DOHH2 (cell line): ENCODE measurements around the gene BRCA1.

ENCODE experiments used
- H3F3A ChIP-seq: fragments of 200-600 bp; sonication (generic), shearing (Covaris generic); 2 replicates; pipeline ENCODE4 v1.6.0; 2016; ENCODE audit warnings: antibody characterized with exemption, mild to moderate bottlenecking; ENCODE audit not compliant: control insufficient read depth, insufficient read depth
- H3K27ac ChIP-seq: fragments of 200-600 bp; sonication (generic); 2 replicates; pipeline ENCODE4 v1.5.1; 2014; ENCODE audit warnings: low read depth, mild to moderate bottlenecking, low read length, moderate library complexity
- H3K27me3 ChIP-seq: fragments of 200-600 bp; sonication (generic); 2 replicates; pipeline ENCODE4 v1.6.1; 2014; ENCODE audit warnings: mild to moderate bottlenecking, low read length, mixed read lengths; ENCODE audit not compliant: control insufficient read depth
- H3K36me3 ChIP-seq: fragments of 200-600 bp; sonication (generic); 2 replicates; pipeline ENCODE4 v1.6.1; 2014; ENCODE audit warnings: mild to moderate bottlenecking, low read length, moderate library complexity, mixed read lengths; ENCODE audit not compliant: control insufficient read depth
- H3K4me1 ChIP-seq: fragments of 200-600 bp; sonication (generic); 2 replicates; pipeline ENCODE4 v1.6.1; 2014; ENCODE audit warnings: mild to moderate bottlenecking, low read length, mixed read lengths; ENCODE audit not compliant: control insufficient read depth
- H3K4me2 ChIP-seq: fragments of 200-600 bp; sonication (generic); 2 replicates; pipeline ENCODE4 v1.6.0; 2014; ENCODE audit warnings: mild to moderate bottlenecking, low read length, moderate library complexity
- H3K4me3 ChIP-seq: fragments of 200-600 bp; sonication (generic); 2 replicates; pipeline ENCODE4 v1.5.1; 2014; ENCODE audit warnings: mild to moderate bottlenecking, low read length, mixed read lengths
- H3K79me2 ChIP-seq: fragments of 200-600 bp; sonication (generic); 2 replicates; pipeline ENCODE4 v1.6.1; 2014; ENCODE audit warnings: mild to moderate bottlenecking, low read length, mixed read lengths; ENCODE audit not compliant: control insufficient read depth
- H3K9me2 ChIP-seq: fragments of 200-600 bp; sonication (generic); replicated peaks from 2 replicates; pipeline ENCODE4 v1.6.1; 2014; ENCODE audit warnings: mild to moderate bottlenecking, low read length, mixed read lengths; ENCODE audit not compliant: control insufficient read depth
- H3K9me3 ChIP-seq: fragments of 200-600 bp; sonication (generic); 2 replicates; pipeline ENCODE4 v1.6.1; 2014; ENCODE audit warnings: antibody characterized with exemption, low read length, mixed read lengths; ENCODE audit not compliant: control insufficient read depth, insufficient read depth
- H4K20me1 ChIP-seq: fragments of 200-600 bp; sonication (generic); 2 replicates; pipeline ENCODE4 v1.6.0; 2014; ENCODE audit warnings: low read depth, mild to moderate bottlenecking, antibody characterized with exemption, low read length, moderate library complexity; ENCODE audit not compliant: control insufficient read depth, insufficient read depth
- CTCF ChIP-seq: fragments of 200-600 bp; sonication (generic); IDR thresholded peaks from one replicate; pipeline ENCODE4 v1.5.1; 2014; ENCODE audit warnings: antibody characterized with exemption, mild to moderate bottlenecking, low read depth, low read length; ENCODE audit not compliant: poor library complexity, severe bottlenecking
- EZH2phosphoT487 ChIP-seq: fragments of 200-600 bp; sonication (generic); IDR thresholded peaks from 2 replicates; pipeline ENCODE4 v1.6.1; 2017; ENCODE audit warnings: borderline replicate concordance, mild to moderate bottlenecking, antibody characterized with exemption, low read length, moderate library complexity, mixed read lengths

BRCA1 gene

GRCh38 chr17:43125133-43125966, at the start of gene BRCA1:
Gene BRCA1, minus strand, starts transcription at chr17:43125364. Its CDS starts 1,268 bp downstream, at chr17:43124096.
- peaks cover 82% of the 10 kb centered on the region for H3K79me2 ChIP-seq

GRCh38 chr17:43171586-43172487, 46.7 kb upstream of the BRCA1 start:
- H3F3A ChIP-seq = peaks cover 18% of the 10 kb centered on the region
- no peaks in the 10 kb centered on the region for H4K20me1 ChIP-seq
- H3K27ac ChIP-seq = peak overlapping the region; percentile 97
- peaks cover 41% of the 10 kb centered on the region for H3K79me2 ChIP-seq
- H3K4me3 ChIP-seq = peak overlapping the region; percentile 87
- peak overlapping the region; percentile 98 for H3K4me2 ChIP-seq
- no peaks in the 10 kb centered on the region for H3K9me3 ChIP-seq
- no peaks in the 10 kb centered on the region for H3K27me3 ChIP-seq
- no peak for TF ChIP-seq EZH2phosphoT487
- peak; percentile 47 for TF ChIP-seq CTCF
- H3K4me1 ChIP-seq = peaks cover 26% of the 10 kb centered on the region
- H3K36me3 ChIP-seq = peaks cover 10% of the 10 kb centered on the region
- no peaks in the 10 kb centered on the region for H3K9me2 ChIP-seq

More at GRCh38 chr17:43125133-43125966, at the start of gene BRCA1:
- Histone ChIP-seq H3K27ac (peak within 1 kb of the TSS; percentile 86), H3K9me3 (no peaks in the 10 kb centered on the region), H3F3A (peaks cover 3% of the 10 kb centered on the region; the same call in 1 of the 2 replicates), H3K4me3 (peak within 1 kb of the TSS; percentile 79), H4K20me1 (no peaks in the 10 kb centered on the region), H3K4me1 (peaks cover 30% of the 10 kb centered on the region), H3K27me3 (no peaks in the 10 kb centered on the region), H3K9me2 (no peaks in the 10 kb centered on the region), H3K36me3 (peaks cover 56% of the 10 kb centered on the region), H3K4me2 (peak within 1 kb of the TSS; percentile 75)
- TF ChIP-seq CTCF = no peak
- TF ChIP-seq EZH2phosphoT487 = no peak

GRCh38 chr17:43170766-43171585, 45.8 kb upstream of the BRCA1 start, which contains the start of gene NBR1:
Gene NBR1, plus strand, starts transcription at chr17:43171214. Its CDS starts 4,586 bp downstream, at chr17:43175800.
- Histone ChIP-seq H3K9me3 (no peaks in the 10 kb centered on the region), H3K4me1 (peaks cover 28% of the 10 kb centered on the region), H3K9me2 (no peaks in the 10 kb centered on the region), H3F3A (peaks cover 18% of the 10 kb centered on the region), H3K27ac (peak within 1 kb of the TSS; percentile 97), H3K4me3 (peak within 1 kb of the TSS; percentile 87), H3K4me2 (peak within 1 kb of the TSS; percentile 98), H3K79me2 (peaks cover 41% of the 10 kb centered on the region), H3K36me3 (peaks cover 10% of the 10 kb centered on the region), H3K27me3 (no peaks in the 10 kb centered on the region), H4K20me1 (no peaks in the 10 kb centered on the region)
- TF ChIP-seq CTCF (peak; percentile 43), EZH2phosphoT487 (no peak)
